Panc1 (cell line): ENCODE data around the gene MLN. TPM values are rescaled to one million over a fixed set of nuclear protein-coding genes. Genes with fewer than 3 reads are reported as not detected.

Source experiments
- ATAC-seq: fragments of 200-7000 bp; cut with Tn5 transposase; 2 replicates; pipeline ENCODE4 v1.9.1; 2020; ENCODE audit warnings: mild to moderate bottlenecking, moderate library complexity
- BruUV-seq: library from RNA; stranded (reverse); fragments of 400-500 nt; replicated peaks from 2 replicates; lab custom pipeline; 2021; lab: Mats Ljungman, UMichigan
- CTCF ChIA-PET: fragments of 300-600 bp; sonication (Branson Sonifier 250); formaldehyde crosslinking; loops from one replicate; lab custom pipeline; 2022; ENCODE audit warnings: antibody characterized with exemption; lab: Charles Lee
- POLR2A ChIA-PET: fragments of 300-600 bp; sonication (Branson Sonifier 250); formaldehyde crosslinking; loops from one replicate; lab custom pipeline; 2022; ENCODE audit warnings: antibody characterized with exemption; lab: Charles Lee
- DNase-seq: peaks from one replicate; pipeline ENCODE4 v3.0.0-alpha.2; 2010; ENCODE audit warnings: low read depth, low spot score
- H3K27ac ChIP-seq: 2 replicates; pipeline ENCODE4 v1.5.1; 2011; ENCODE audit warnings: mild to moderate bottlenecking, low read length, inconsistent platforms
- H3K27me3 ChIP-seq: fragments of 200-500 bp; sonication (Bioruptor generic); 2 replicates; pipeline ENCODE4 v1.6.0; 2014; ENCODE audit warnings: low read length, inconsistent platforms; ENCODE audit not compliant: control insufficient read depth, insufficient read depth
- H3K36me3 ChIP-seq: fragments of 200-500 bp; sonication (Bioruptor generic); 2 replicates; pipeline ENCODE4 v1.5.1; 2014; ENCODE audit warnings: inconsistent platforms, mild to moderate bottlenecking, low read length, moderate library complexity; ENCODE audit not compliant: control insufficient read depth, insufficient read depth
- H3K4me1 ChIP-seq: 2 replicates; pipeline ENCODE4 v1.5.1; 2011; ENCODE audit warnings: inconsistent platforms, mild to moderate bottlenecking, low read length, moderate library complexity; ENCODE audit not compliant: control insufficient read depth, insufficient read depth
- H3K4me3 ChIP-seq, 2 experiments: 2 replicates each; pipeline ENCODE4 v1.5.1; 2011 to 2012; ENCODE audit warnings: low read depth in 2 of 2, low read length in 2 of 2, mild to moderate bottlenecking in 2 of 2, inconsistent platforms in 1 of 2, moderate library complexity in 1 of 2
- H3K9me3 ChIP-seq: fragments of 200-500 bp; sonication (Bioruptor generic); 2 replicates; pipeline ENCODE4 v1.5.1; 2014; ENCODE audit warnings: low read depth, mild to moderate bottlenecking, inconsistent platforms, low read length, moderate library complexity; ENCODE audit not compliant: control insufficient read depth, insufficient read depth
- CTCF ChIP-seq: fragments of 450-650 bp; IDR thresholded peaks from 2 replicates; pipeline ENCODE4 v1.5.1; 2017; ENCODE audit warnings: mild to moderate bottlenecking
- POLR2AphosphoS5 ChIP-seq: IDR thresholded peaks from 2 replicates; pipeline ENCODE4 v1.6.1; 2012; ENCODE audit warnings: mild to moderate bottlenecking, low read depth, low read length, moderate library complexity
- REST ChIP-seq, 2 experiments: IDR thresholded peaks; 2 replicates each; pipeline ENCODE4 v1.6.1; 2011 to 2012; ENCODE audit warnings: low read depth in 2 of 2, control low read depth in 1 of 2, low read length in 1 of 2, mild to moderate bottlenecking in 1 of 2, moderate library complexity in 1 of 2; ENCODE audit not compliant: insufficient read depth in 1 of 2
- SIN3A ChIP-seq: IDR thresholded peaks from 2 replicates; pipeline ENCODE4 v1.6.1; 2012; ENCODE audit warnings: low read depth, mild to moderate bottlenecking, low read length, moderate library complexity, borderline replicate concordance; ENCODE audit not compliant: insufficient read depth
- TCF7L2 ChIP-seq: IDR thresholded peaks from 2 replicates; pipeline ENCODE4 v1.6.1; 2011; ENCODE audit warnings: mild to moderate bottlenecking, low read depth, low read length, inconsistent platforms
- in situ Hi-C: cut with HindIII; loops from 2 replicates; pipeline ENCODE4 v1.10.0; 2016; ENCODE audit warnings: low sequenced_read_pairs, low pct_unique_long_range_greater_than_20kb
- intact Hi-C: fragments of 100-400 bp; cut with micrococcal nuclease; formaldehyde crosslinking; loops from one replicate; pipeline ENCODE4 v1.10.0; 2022; ENCODE audit not compliant: unreplicated experiment
- total RNA-seq: library from RNA; stranded (reverse); gene quantifications from one replicate; pipeline ENCODE4 v1.2.1, GENCODE V29; 2021; ENCODE audit not compliant: unreplicated experiment

MLN gene
- total RNA-seq, 1 experiment from 2014 or later, result not detected

- no peaks in the 10 kb centered on the region for H3K27me3 ChIP-seq
- CTCF ChIA-PET, result no interaction called here
- BruUV-seq, result no TSS peak
- H3K9me3 ChIP-seq, result no peaks in the 10 kb centered on the region
- no peaks in the 10 kb centered on the region for H3K4me1 ChIP-seq
- H3K36me3 ChIP-seq, result no peaks in the 10 kb centered on the region
- no peak for ATAC-seq
- DNase-seq, result no peak
- in situ Hi-C loops, result no loop called here
- H3K4me3 ChIP-seq, result no peak overlapping the region
- POLR2A ChIA-PET, result no interaction called here
- no peak overlapping the region for H3K27ac ChIP-seq
- intact Hi-C loops, result no loop called here
- no peak for TF ChIP-seq REST (IDR thresholded peaks at IDR 0.05; ENCODE audit: insufficient read depth in 1 of 2, low read depth in 2 of 2, low read length in 1 of 2)
- TF ChIP-seq TCF7L2, result no peak
- no peak for TF ChIP-seq POLR2AphosphoS5
- no peak for TF ChIP-seq CTCF
- TF ChIP-seq SIN3A, result no peak
These were observed 15.2 kb upstream of the MLN start for GRCh38 chr6:33819021-33819420.

DNA sequence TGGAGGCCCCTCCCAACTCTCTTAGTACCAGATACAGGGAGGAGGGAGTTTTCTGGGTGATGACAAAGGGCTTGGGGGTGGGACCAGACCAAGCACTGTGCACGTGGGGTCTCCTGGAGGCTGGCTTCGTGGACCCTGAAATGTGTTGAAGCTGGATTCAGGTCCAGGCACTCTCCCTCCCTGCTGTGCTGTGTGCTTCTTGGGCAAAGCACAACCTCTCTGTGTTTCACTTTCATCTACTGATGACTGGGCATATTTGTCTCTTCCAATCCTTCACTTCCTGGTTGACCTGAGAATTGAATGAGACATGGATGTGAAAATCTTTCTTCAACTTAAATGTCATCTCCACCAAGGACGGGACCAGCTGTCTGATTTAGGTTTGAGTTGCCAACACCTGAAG is 14.5 kb upstream of the MLN start:
- DNase-seq (no peak), ATAC-seq (no peak)
- intact Hi-C loops (no loop called here), in situ Hi-C loops (no loop called here)
- BruUV-seq, result no TSS peak
- Histone ChIP-seq H3K27ac (no peak overlapping the region), H3K9me3 (no peaks in the 10 kb centered on the region), H3K27me3 (no peaks in the 10 kb centered on the region), H3K4me3 (no peak overlapping the region), H3K36me3 (no peaks in the 10 kb centered on the region), H3K4me1 (no peaks in the 10 kb centered on the region)
- CTCF ChIA-PET, result interaction anchor here (0.5 to 1.6 kb wide), 2 partner anchors 18 to 210 kb away, joined by 4 to 7 read pairs; no protein-coding TSS in a partner anchor
- POLR2A ChIA-PET, result no interaction called here
- TF ChIP-seq SIN3A (no peak), POLR2AphosphoS5 (no peak), CTCF (no peak), TCF7L2 (no peak), REST (IDR thresholded peaks at IDR 0.05; ENCODE audit: insufficient read depth in 1 of 2, low read depth in 2 of 2, low read length in 1 of 2) (no peak)
